Measurements from ENCODE around the gene IRAK3. TPM values are rescaled to one million over a fixed set of nuclear protein-coding genes. Genes with fewer than 3 reads are reported as not detected.

The IRAK3 gene
- total RNA-seq, 4 donors from 2014 or later: 12.2 to 21.5 (median 13.6) TPM

- intact Hi-C loops (cut with DNase I): no loop called here
Measured at GRCh38 chr12:66162701-66163100, 26.3 kb upstream of the IRAK3 start.

DNA sequence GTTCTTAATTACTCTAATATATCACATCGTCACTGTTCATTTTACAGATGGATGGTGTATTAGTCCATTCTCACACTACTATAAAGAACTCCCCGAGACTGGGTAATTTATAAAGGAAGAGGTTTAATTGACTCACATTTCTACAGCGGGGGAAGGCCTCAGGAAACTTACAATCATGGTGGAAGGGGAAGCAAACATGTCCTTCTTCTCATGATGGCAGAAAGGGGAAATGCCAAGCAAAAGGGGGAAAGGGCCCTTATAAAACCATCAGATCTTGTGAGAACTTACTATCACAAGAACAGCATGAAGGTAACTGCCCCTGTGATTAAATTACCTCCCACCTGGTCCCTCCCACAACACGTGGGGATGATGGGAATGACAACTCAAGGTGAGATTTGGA is 25.7 kb upstream of the IRAK3 start:
- WGBS: 63% methylated on average over 4 of the region's 4 CpGs
- intact Hi-C loops (cut with DNase I): no loop called here
- TF ChIP-seq CTCF (IDR thresholded peaks at IDR 0.05): no peak
- TF ChIP-seq POLR2AphosphoS5 (IDR thresholded peaks at IDR 0.05): no peak
- H3K27me3 ChIP-seq: no peaks in the 10 kb centered on the region
- peaks cover 0 to 33% (median 18%) of the 10 kb centered on the region in 4 donors for H3K36me3 ChIP-seq
- no peak overlapping the region for H3K27ac ChIP-seq (replicated peaks in 1 of 4)
- no peak for DNase-seq (ENCODE audit: extremely low spot score)
- H3K4me3 ChIP-seq: no peak overlapping the region
- no peaks in the 10 kb centered on the region for H3K9me3 ChIP-seq
- peaks cover 18 to 29% (median 19%) of the 10 kb centered on the region in 4 donors for H3K4me1 ChIP-seq

More at GRCh38 chr12:66162701-66163100, 26.3 kb upstream of the IRAK3 start:
- Histone ChIP-seq H3K27ac (replicated peaks in 1 of 4) (no peak overlapping the region), H3K4me3 (no peak overlapping the region), H3K36me3 (peaks cover 0 to 33% (median 18%) of the 10 kb centered on the region in 4 donors), H3K4me1 (peaks cover 12 to 24% (median 13%) of the 10 kb centered on the region in 4 donors), H3K9me3 (no peaks in the 10 kb centered on the region), H3K27me3 (no peaks in the 10 kb centered on the region)
- TF ChIP-seq POLR2A (IDR thresholded peaks at IDR 0.05; ENCODE audit: low read depth) (no peak), POLR2AphosphoS5 (IDR thresholded peaks at IDR 0.05) (no peak), CTCF (IDR thresholded peaks at IDR 0.05) (no peak), EP300 (IDR thresholded peaks at IDR 0.05) (no peak)
- no peak for DNase-seq (ENCODE audit: extremely low spot score)
- 71% methylated on average over 2 of the region's 2 CpGs for WGBS

DNA sequence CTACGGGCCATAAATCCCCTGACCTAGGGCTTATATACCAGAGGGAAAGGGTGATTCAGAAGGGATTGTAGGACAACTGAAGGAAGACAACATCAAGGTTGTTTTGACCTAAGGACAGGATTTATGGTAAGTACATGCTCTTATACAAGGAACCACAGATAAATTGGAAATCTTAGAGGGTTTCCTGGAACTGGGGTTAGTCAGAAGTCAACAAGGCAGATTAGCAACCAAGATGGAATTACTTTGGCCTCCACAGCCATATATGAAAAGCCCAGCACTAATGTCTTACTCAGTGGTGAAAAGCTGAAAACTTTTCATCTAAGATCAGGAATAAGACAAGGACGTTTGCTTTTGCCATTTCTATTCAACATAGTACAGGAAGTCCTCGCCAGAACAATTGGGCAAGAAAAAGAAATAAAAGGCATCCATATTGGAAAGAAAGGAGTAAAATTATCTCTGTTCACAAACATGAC is 24.6 kb upstream of the IRAK3 start:
- WGBS: 92% methylated on average over 3 of the region's 3 CpGs
- Histone ChIP-seq H3K4me3 (no peak overlapping the region), H3K27me3 (no peaks in the 10 kb centered on the region), H3K9me3 (no peaks in the 10 kb centered on the region), H3K4me1 (peaks cover 22 to 37% (median 25%) of the 10 kb centered on the region in 4 donors), H3K36me3 (peaks cover 0 to 26% (median 11%) of the 10 kb centered on the region in 4 donors), H3K27ac (replicated peaks in 1 of 4) (no peak overlapping the region)
- intact Hi-C loops (cut with DNase I): no loop called here
- no peak for TF ChIP-seq POLR2AphosphoS5 (IDR thresholded peaks at IDR 0.05)
- TF ChIP-seq POLR2A (IDR thresholded peaks at IDR 0.05; ENCODE audit: low read depth): no peak
- TF ChIP-seq EP300 (IDR thresholded peaks at IDR 0.05): no peak
- TF ChIP-seq CTCF (IDR thresholded peaks at IDR 0.05): no peak
- DNase-seq (ENCODE audit: extremely low spot score): no peak

DNA sequence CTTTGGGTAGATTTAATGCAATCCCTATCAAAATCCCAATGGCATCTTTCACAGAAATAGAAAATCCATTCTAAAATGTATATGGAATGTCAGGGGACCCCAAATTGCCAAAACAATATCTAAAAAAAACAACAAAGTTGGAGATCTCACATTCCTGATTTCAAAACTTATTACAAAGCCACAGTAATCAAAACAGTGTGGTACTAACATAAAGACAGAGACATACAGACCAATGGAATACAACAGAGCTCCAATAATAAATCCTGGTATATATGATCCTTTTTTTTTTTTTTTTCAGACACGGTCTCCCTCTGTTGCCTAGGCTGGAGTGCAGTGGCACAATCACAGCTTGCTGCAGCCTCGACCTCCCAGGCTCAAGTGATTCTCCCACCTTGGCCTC is 23.9 kb upstream of the IRAK3 start:
- Histone ChIP-seq H3K27ac (replicated peaks in 1 of 4) (no peak overlapping the region), H3K4me3 (no peak overlapping the region), H3K4me1 (peaks cover 22 to 37% (median 26%) of the 10 kb centered on the region in 4 donors), H3K9me3 (no peaks in the 10 kb centered on the region), H3K36me3 (peaks cover 0 to 19% (median 7%) of the 10 kb centered on the region in 4 donors), H3K27me3 (no peaks in the 10 kb centered on the region)
- TF ChIP-seq EP300 (IDR thresholded peaks at IDR 0.05) (no peak), POLR2AphosphoS5 (IDR thresholded peaks at IDR 0.05) (no peak)
- DNase-seq (ENCODE audit: extremely low spot score): no peak
- 94% methylated on average over 2 of the region's 2 CpGs for WGBS
- intact Hi-C loops (cut with DNase I): loop anchor here (5.0 kb wide), 1 partner anchor 33 kb away; the partner anchor contains the start of gene LLPH

- DNase-seq (ENCODE audit: extremely low spot score): no peak
Measured at GRCh38 chr12:66166561-66166960, 22.5 kb upstream of the IRAK3 start.

More at GRCh38 chr12:66166561-66166960, 22.5 kb upstream of the IRAK3 start:
- no peak for TF ChIP-seq POLR2A (IDR thresholded peaks at IDR 0.05; ENCODE audit: low read depth)
- TF ChIP-seq EP300 (IDR thresholded peaks at IDR 0.05): no peak
- TF ChIP-seq CTCF (IDR thresholded peaks at IDR 0.05): no peak
- TF ChIP-seq POLR2AphosphoS5 (IDR thresholded peaks at IDR 0.05): no peak
- peaks cover 0 to 8% (median 0%) of the 10 kb centered on the region in 4 donors for H3K36me3 ChIP-seq
- intact Hi-C loops (cut with DNase I): loop anchor here (5.0 kb wide), 1 partner anchor 34 kb away; the partner anchor contains the start of gene LLPH
- 76% methylated on average over 2 of the region's 2 CpGs for WGBS
- no peaks in the 10 kb centered on the region for H3K9me3 ChIP-seq
- H3K27me3 ChIP-seq: no peaks in the 10 kb centered on the region
- no peak overlapping the region for H3K27ac ChIP-seq (replicated peaks in 1 of 4)
- H3K4me3 ChIP-seq: no peak overlapping the region
- H3K4me1 ChIP-seq: peaks cover 22 to 41% (median 30%) of the 10 kb centered on the region in 4 donors

All from esophagus muscularis mucosa (tissue), 4 donors.